OCI-M2 (cell line): ENCODE data around the gene STS.

Source experiments
- DNase-seq: peaks from one replicate; lab custom pipeline; 2025; ENCODE audit not compliant: unreplicated experiment; lab: John Stamatoyannopoulos, UW

STS gene, protein sequence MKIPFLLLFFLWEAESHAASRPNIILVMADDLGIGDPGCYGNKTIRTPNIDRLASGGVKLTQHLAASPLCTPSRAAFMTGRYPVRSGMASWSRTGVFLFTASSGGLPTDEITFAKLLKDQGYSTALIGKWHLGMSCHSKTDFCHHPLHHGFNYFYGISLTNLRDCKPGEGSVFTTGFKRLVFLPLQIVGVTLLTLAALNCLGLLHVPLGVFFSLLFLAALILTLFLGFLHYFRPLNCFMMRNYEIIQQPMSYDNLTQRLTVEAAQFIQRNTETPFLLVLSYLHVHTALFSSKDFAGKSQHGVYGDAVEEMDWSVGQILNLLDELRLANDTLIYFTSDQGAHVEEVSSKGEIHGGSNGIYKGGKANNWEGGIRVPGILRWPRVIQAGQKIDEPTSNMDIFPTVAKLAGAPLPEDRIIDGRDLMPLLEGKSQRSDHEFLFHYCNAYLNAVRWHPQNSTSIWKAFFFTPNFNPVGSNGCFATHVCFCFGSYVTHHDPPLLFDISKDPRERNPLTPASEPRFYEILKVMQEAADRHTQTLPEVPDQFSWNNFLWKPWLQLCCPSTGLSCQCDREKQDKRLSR

DNA sequence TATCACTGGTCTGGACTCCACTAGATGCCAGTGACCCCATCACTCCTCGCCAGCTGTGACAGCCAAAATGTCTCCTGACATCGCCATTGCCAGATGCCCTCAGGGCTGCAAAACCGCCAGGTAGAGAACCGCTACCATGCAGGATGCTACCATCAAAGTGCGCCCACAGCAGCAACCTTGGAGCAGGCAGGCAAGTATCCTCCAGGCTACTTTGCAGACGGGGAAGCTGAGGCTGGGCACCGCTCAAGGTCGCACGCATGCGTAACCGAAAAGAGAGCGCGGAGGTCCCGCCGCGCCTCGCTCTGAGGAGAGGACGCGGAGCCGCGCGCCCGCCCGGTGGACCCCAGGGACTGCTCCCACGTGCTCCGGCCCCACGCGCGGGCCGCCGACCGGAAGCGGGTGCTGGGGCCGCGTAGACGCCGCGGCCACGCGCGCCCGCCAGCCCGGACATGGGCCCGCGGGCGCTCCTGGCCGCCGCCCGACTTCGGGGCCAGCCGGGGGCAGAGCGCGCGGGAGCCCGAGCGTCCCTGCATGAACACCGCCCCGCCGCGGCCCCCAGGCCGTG, at the start of gene STS:
Gene STS, plus strand, starts transcription at position 300 of the 565 bp plus-strand sequence. CDS start 105,488 bp downstream, outside the sequence.
- no peak for DNase-seq

- DNase-seq = no peak
Measured at GRCh38 chrX:7100022-7100421, 47.5 kb upstream of the STS start.

DNA sequence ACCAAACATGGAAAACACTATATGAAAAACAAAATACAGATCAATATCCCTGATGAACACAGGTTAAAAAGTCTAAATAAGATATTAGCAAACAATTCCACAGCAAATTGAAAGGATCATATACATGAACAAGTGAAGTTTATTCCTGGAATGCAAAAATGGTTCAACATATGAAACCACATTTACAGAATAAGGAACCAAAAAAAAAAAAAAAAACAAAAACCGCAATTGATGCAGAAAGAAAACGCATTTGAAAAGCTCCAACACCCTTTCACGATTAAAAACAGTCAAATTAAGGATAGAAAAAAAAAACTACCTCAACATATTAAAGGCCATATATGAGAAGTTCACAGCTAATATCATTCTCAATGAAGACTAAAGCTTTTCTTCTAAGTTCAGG, 45.4 kb upstream of the STS start:
- DNase-seq = no peak

GRCh38 chrX:7106649-7107048, 40.9 kb upstream of the STS start:
- DNase-seq = no peak

DNA sequence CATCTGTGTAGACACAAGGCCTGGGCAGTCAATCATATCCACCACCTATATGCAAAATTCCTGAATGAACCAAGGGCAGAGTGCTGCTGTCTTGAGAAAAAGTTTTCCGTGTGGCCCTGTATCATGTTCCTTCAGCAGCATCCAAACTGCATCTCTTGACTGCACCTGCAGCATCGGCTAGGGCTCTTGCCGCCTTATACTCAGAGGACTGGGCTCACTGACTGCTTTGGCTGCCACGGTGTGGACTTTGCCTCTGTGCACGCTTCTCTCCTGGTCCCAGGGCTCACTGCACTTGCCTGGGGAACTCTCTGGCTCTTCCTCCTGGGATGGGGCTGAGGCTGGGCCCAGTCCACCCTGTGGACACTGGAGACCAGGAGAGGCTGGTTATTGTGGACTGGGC, 39.5 kb upstream of the STS start:
- DNase-seq = no peak

GRCh38 chrX:7109049-7109531, 38.4 kb upstream of the STS start:
- DNase-seq = no peak

DNA sequence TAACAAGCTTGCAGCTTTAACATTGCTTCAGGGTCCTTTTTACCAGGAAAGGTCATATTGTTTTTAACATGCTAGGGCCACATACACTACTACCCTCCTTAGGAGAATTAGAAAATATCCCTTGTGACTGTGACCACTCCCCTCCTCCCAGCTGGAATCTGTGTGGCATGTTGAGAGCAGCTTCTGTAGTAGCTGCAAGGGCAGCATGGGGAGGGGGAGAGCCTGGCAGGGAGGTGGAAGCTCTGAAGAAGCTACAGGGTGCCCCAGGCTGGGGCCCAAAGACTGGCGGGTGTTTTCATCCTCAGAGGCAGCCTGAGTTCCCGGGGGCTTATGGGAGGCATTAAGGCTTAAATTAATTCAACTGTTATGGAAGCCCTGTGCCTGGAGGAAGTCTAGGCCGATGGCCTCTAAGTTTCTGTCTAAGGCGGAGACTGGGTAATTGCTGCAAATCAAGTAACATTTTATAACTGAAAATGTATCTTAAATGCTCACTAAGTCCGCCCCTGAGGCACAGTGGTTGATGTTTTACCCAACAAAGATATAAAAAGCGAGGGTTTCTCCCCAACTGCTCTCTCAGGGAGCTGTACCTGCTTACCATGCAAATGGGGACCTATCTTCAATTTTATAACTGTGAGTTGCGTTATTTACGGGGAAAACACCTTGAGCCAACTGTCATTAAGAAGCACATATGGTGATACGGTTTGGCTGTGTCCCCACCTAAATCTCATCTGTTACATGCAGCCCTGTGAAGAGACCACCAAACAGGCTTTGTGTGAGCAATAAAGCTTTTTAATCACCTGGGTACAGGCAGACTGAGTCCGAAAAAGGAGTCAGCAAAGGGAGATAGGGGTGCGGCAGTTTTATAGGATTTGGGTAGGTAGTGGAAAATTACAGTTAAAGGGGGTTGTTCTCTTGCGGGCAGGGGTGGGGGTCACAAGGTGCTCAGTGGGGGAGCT, 37.4 kb upstream of the STS start:
- DNase-seq = no peak

GRCh38 chrX:7110821-7111276, 36.7 kb upstream of the STS start:
- no peak for DNase-seq

DNA sequence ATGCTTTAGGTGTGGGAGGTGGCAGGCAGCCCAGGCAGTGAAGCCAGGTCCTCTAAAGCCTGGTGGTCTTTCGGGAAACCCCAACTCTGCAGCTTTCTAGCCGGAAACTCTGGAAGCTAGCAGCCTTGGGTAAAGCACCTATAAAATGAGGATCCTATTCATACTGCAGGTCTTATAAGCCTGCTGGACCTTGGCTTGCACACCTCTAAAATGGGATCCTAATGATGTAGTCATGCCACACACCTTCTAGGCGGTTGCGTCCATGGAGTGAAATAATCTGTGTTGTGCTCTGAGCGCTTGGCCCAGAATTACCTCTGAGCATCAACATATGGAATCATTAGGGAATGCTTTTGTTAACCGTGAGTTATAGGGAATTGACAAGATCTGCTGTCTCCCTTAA, 36.0 kb upstream of the STS start:
- DNase-seq = no peak

- no peak for DNase-seq
Measured at GRCh38 chrX:7112071-7112470, 35.4 kb upstream of the STS start.

GRCh38 chrX:7115557-7115956, 32.0 kb upstream of the STS start:
- DNase-seq = no peak

DNA sequence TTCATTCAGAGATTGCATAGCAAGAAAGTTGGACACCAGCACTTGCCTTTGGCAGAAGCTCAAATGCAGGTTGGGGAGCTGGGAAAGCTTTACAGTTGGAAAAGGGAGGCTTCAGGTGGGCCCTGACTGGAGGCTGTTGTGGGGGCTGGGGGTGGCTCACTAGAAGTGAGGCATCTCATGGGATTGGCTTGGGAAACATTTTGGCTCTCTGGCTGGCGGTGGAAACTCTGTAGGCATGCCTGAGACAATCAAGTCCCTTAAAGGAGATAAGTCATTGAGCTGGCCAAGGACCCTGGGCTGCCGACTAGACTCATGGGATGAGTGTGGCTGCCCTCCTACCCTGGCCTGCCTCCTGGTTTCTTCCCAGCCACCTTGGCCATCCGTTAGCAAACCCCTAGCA, 31.4 kb upstream of the STS start:
- DNase-seq = no peak

GRCh38 chrX:7117587-7117986, 29.9 kb upstream of the STS start:
- DNase-seq = no peak

GRCh38 chrX:7119950-7120877, 27.3 kb upstream of the STS start:
- DNase-seq = no peak

- no peak for DNase-seq
Measured at GRCh38 chrX:7120878-7121219, 26.7 kb upstream of the STS start.

DNA sequence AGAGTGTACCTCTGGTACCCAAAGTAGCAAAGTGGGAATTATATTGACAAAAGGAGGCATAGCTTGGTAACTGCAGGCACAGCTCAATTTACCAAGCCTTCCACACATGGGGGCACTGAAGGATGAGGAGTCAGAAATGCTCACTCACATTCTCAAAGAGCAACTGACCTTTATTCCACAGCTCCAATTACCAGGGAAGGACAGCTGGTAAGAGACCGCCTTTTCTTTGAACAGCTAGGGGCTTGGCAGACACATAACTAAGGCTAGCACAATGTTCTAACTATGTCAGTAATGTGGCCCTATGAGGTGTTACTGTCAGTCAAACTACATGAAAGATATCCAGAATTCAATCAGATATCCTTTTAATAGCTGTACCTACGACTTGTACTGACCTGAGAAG, 20.5 kb upstream of the STS start:
- DNase-seq = no peak

DNA sequence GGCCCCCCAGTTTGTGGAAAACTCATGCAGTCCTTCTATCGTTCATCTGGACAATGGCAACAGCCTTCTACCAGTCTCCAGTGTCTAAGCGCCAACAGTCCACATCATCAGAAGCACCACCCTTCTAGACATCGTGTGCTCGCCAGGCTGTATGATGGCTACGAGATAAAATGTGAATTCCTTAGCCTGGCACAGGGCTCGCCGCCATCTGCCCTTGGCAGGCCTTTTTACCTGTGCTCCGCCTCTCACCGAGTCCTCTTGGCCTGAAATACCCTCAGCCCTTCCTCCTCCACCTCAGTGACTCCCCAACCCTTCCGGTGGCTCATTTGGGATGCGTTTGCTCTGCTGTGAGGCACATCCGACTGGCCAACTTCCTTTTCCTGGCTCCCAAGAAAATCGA, 15.9 kb upstream of the STS start:
- DNase-seq = no peak

- no peak for DNase-seq
Measured at GRCh38 chrX:7132335-7133049, 15.0 kb upstream of the STS start.

DNA sequence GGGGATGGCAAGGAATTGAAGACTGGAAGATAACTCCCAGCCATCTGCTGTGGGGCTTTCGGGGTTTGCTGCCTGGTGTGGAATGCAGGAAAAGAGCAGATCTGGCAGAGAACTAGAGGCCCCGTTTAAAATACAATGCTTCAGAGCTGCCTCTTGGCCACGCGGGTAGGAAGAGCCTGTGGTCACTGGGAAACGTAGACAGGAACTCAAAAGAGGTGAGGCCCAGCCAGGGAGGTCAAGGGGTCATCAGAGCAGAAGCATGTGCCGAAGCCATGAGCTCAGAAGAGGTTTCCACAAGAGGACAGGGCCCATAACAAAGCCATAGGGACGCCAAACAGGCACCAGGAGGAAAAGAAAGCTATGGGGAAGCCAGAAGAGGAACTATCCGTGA, 14.5 kb upstream of the STS start:
- DNase-seq = no peak

DNA sequence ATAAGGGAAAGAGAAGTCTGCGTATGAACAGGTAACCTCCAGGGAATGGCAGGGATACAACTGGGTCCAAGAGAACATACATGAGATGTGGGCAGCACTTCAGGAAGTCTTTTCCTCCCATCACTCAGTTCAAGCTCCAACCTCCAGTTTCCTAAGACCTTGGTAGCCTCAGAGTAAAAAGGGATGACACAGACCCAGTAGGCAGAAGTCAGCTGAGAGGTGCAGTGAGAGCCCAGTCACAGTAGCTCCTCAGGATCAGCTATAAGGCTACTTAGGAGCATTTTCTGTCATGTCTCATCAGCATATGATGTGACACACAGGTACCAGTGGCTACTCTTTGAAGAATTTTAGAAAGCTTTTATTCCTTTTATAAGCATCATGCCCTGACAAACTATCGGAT, 12.5 kb upstream of the STS start:
- no peak for DNase-seq
